ENCODE data around the gene PCNA.
"Not testable (repeated sequence)": the region's sequence is repeated elsewhere in the genome, so short reads cannot be mapped to it uniquely, and the experiment has no call there.

DNA sequence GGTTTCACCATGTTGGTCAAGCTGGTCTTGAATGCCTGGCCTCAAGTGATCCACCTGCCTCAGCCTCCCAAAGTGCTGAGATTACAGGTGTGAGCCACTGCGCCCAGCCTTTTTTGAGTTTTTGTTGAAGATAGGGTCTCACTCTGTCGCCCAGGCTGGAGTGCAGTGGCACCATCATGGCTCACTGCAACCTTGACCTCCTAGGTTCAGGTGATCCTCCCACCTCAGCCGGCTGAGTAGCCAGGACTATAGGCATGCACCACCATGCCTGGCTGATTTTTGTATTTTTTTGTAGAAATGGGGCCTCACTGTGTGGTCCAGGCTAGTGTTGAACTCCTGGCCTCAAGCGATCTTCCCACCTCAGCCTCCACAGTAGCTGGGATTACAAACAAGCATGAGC lies 47.8 kb downstream of the PCNA start:
- TF ChIP-seq, protein P1, sequence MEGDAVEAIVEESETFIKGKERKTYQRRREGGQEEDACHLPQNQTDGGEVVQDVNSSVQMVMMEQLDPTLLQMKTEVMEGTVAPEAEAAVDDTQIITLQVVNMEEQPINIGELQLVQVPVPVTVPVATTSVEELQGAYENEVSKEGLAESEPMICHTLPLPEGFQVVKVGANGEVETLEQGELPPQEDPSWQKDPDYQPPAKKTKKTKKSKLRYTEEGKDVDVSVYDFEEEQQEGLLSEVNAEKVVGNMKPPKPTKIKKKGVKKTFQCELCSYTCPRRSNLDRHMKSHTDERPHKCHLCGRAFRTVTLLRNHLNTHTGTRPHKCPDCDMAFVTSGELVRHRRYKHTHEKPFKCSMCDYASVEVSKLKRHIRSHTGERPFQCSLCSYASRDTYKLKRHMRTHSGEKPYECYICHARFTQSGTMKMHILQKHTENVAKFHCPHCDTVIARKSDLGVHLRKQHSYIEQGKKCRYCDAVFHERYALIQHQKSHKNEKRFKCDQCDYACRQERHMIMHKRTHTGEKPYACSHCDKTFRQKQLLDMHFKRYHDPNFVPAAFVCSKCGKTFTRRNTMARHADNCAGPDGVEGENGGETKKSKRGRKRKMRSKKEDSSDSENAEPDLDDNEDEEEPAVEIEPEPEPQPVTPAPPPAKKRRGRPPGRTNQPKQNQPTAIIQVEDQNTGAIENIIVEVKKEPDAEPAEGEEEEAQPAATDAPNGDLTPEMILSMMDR (IDR thresholded peaks at IDR 0.05 in 8 of 11, conservative IDR thresholded peaks at IDR 0.05 in 3 of 11) = not testable (repeated sequence)
- TF ChIP-seq POLR2A (IDR thresholded peaks at IDR 0.05) = not testable (repeated sequence)
